ENCODE results near the gene FOCAD.
A peak's percentile ranks its signal among the peaks of the same experiment; 100 is the strongest.

FOCAD gene

DNA sequence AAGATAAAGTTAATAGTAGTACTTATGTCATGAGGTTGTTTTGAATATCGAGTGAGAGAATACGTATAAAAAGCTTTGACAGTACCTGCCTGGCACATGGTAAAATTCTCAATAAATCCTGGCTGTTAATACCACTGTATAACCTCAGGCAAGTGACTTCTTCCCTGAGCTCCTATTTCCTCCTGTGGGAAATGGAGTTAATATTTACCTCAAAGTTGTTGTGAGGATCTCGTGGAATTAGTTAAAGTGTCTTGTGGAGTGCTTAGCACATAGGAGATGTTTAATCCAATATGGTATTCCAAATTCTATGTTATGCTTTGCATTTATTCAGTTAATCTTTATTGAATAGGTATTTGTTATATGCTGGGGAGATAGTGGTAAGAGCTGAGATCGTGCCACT lies 18.5 kb downstream of the FOCAD start (continued):
- TF ChIP-seq PRDM10 (tag by site-specific recombination; IDR thresholded peaks at IDR 0.05), result no peak
- no peak for TF ChIP-seq ZNF146 (tag by site-specific recombination; IDR thresholded peaks at IDR 0.05)
- TF ChIP-seq, protein P1, sequence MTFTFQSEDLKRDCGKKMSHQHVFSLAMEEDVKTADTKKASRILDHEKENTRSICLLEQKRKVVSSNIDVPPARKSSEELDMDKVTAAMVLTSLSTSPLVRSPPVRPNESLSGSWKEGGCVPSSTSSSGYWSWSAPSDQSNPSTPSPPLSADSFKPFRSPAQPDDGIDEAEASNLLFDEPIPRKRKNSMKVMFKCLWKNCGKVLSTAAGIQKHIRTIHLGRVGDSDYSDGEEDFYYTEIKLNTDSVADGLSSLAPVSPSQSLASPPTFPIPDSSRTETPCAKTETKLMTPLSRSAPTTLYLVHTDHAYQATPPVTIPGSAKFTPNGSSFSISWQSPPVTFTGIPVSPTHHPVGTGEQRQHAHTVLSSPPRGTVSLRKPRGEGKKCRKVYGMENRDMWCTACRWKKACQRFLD (tag by site-specific recombination; IDR thresholded peaks at IDR 0.05), result no peak

- Histone ChIP-seq H3K4me1 (ENCODE audit: control insufficient read depth, insufficient read depth, low read length) (peaks cover 8% of the 10 kb centered on the region; the same call in 1 of the 2 replicates), H3K27ac (ENCODE audit: extremely low read depth, low read depth, low read length) (no peak overlapping the region), H3K36me3 (ENCODE audit: control insufficient read depth in 2 of 2, insufficient read depth in 1 of 2, low read length in 2 of 2) (no peaks in the 10 kb centered on the region), H3K4me3 (ENCODE audit: low read depth, low read length) (no peak overlapping the region), H3K9me3 (ENCODE audit: control insufficient read depth, insufficient read depth, low read depth, low read length) (no peaks in the 10 kb centered on the region)
- TF ChIP-seq ZNF155 (tag by site-specific recombination; IDR thresholded peaks at IDR 0.05) (no peak), ZNF529 (tag by site-specific recombination; IDR thresholded peaks at IDR 0.05; ENCODE audit: insufficient replicate concordance) (no peak), KLF7 (tag by site-specific recombination; IDR thresholded peaks at IDR 0.05; ENCODE audit: borderline replicate concordance) (no peak), ZNF792 (tag by site-specific recombination; IDR thresholded peaks at IDR 0.05) (no peak), KLF16 (tag by site-specific recombination; IDR thresholded peaks at IDR 0.05) (no peak), ZNF202 (tag by site-specific recombination; IDR thresholded peaks at IDR 0.05; ENCODE audit: borderline replicate concordance) (no peak), WT1 (tag by site-specific recombination; IDR thresholded peaks at IDR 0.05) (no peak), ZNF610 (tag by site-specific recombination; IDR thresholded peaks at IDR 0.05; ENCODE audit: borderline replicate concordance) (no peak), IKZF3 (tag by site-specific recombination; IDR thresholded peaks at IDR 0.05) (no peak)
- TF ChIP-seq, protein P2, sequence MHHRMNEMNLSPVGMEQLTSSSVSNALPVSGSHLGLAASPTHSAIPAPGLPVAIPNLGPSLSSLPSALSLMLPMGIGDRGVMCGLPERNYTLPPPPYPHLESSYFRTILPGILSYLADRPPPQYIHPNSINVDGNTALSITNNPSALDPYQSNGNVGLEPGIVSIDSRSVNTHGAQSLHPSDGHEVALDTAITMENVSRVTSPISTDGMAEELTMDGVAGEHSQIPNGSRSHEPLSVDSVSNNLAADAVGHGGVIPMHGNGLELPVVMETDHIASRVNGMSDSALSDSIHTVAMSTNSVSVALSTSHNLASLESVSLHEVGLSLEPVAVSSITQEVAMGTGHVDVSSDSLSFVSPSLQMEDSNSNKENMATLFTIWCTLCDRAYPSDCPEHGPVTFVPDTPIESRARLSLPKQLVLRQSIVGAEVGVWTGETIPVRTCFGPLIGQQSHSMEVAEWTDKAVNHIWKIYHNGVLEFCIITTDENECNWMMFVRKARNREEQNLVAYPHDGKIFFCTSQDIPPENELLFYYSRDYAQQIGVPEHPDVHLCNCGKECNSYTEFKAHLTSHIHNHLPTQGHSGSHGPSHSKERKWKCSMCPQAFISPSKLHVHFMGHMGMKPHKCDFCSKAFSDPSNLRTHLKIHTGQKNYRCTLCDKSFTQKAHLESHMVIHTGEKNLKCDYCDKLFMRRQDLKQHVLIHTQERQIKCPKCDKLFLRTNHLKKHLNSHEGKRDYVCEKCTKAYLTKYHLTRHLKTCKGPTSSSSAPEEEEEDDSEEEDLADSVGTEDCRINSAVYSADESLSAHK (tag by site-specific recombination; IDR thresholded peaks at IDR 0.05), result no peak
- ChIA-PET CTCF (interaction anchor here (1.3 to 2.1 kb wide), 2 partner anchors 78 to 81 kb away, joined by 4 to 8 read pairs; partner anchors contain the start of gene MLLT3), POLR2A (interaction anchor here (1.3 kb wide), 1 partner anchor 19 kb away, joined by 7 read pairs; the partner anchor contains the start of gene FOCAD)
Observed at GRCh38 chr9:20703146-20703545, 19.1 kb downstream of the FOCAD start.

GRCh38 chr9:20707708-20708107 lies 23.6 kb downstream of the FOCAD start:
- Histone ChIP-seq H3K4me3 (ENCODE audit: low read depth, low read length) (no peak overlapping the region), H3K27ac (ENCODE audit: extremely low read depth, low read depth, low read length) (no peak overlapping the region), H3K4me1 (ENCODE audit: control insufficient read depth, insufficient read depth, low read length) (no peaks in the 10 kb centered on the region), H3K36me3 (ENCODE audit: control insufficient read depth in 2 of 2, insufficient read depth in 1 of 2, low read length in 2 of 2) (no peaks in the 10 kb centered on the region), H3K9me3 (ENCODE audit: control insufficient read depth, insufficient read depth, low read depth, low read length) (no peaks in the 10 kb centered on the region)
- TF ChIP-seq ZNF529 (tag by site-specific recombination; IDR thresholded peaks at IDR 0.05; ENCODE audit: insufficient replicate concordance) (no peak), ZNF133 (tag by site-specific recombination; IDR thresholded peaks at IDR 0.05) (0 out of 2 replicates have a peak, but pooled peaks have one; percentile 22)
- ChIA-PET POLR2A (interaction anchor here (1.2 kb wide), 1 partner anchor 23 kb away, joined by 4 read pairs; the partner anchor contains the start of gene FOCAD), CTCF (interaction anchor here (0.6 to 0.8 kb wide), 2 partner anchors 11 to 352 kb away, joined by 3 read pairs; no protein-coding TSS in a partner anchor)

Data from HEK293 (cell line).